ENCODE results near the gene NEDD9.

DNA sequence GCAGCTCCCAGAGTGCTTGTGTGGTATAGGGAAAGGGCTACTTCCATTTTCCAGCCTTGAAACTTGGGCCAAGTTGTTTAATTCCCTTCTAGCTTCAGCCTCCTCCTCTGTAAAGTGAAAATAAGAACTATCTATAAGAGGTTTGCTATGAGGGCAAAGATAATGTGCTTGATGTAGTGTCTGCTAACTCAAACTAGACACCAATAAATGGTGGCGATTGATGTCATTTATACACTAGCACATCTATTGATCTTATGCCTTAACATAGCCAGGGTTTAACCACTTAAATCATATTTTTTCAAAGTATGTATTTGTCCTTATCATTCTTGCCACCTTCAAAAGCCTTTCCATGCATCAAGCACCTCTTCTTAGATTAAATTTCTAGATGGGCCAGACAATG, 55.2 kb downstream of the NEDD9 start:
- TF ChIP-seq CTCF (conservative IDR thresholded peaks at IDR 0.05) (no peak), ZFX (IDR thresholded peaks at IDR 0.05) (no peak)
